Measurements from ENCODE around the gene HRH4.

The HRH4 gene

GRCh38 chr18:24462838-24463775 is 2.7 kb downstream of the HRH4 start:
- FAIRE-seq (no peak), DNase-seq (ENCODE audit: insufficient read length, low spot score) (no peak)

GRCh38 chr18:24465486-24465885 is 5.0 kb downstream of the HRH4 start:
- FAIRE-seq (no peak), DNase-seq (ENCODE audit: insufficient read length, low spot score) (no peak)

GRCh38 chr18:24466771-24467170 is 6.3 kb downstream of the HRH4 start:
- DNase-seq (ENCODE audit: insufficient read length, low spot score) (no peak), FAIRE-seq (no peak)

GRCh38 chr18:24470022-24470618 is 9.7 kb downstream of the HRH4 start:
- FAIRE-seq (no peak), DNase-seq (ENCODE audit: insufficient read length, low spot score) (no peak)

- no peak for FAIRE-seq
- no peak for DNase-seq (ENCODE audit: insufficient read length, low spot score)
These were observed 10.4 kb downstream of the HRH4 start for GRCh38 chr18:24470805-24471204.

GRCh38 chr18:24472591-24472990 is 12.2 kb downstream of the HRH4 start:
- DNase-seq (ENCODE audit: insufficient read length, low spot score) (no peak), FAIRE-seq (no peak)

GRCh38 chr18:24474406-24474805 is 14.0 kb downstream of the HRH4 start:
- DNase-seq (ENCODE audit: insufficient read length, low spot score) (no peak), FAIRE-seq (no peak)

GRCh38 chr18:24475926-24476589 is 15.6 kb downstream of the HRH4 start:
- FAIRE-seq (no peak), DNase-seq (ENCODE audit: insufficient read length, low spot score) (no peak)

- no peak for FAIRE-seq
These were observed 18.9 kb downstream of the HRH4 start for GRCh38 chr18:24479371-24479770.

GRCh38 chr18:24482821-24483220 is 22.4 kb downstream of the HRH4 start:
- no peak for DNase-seq (ENCODE audit: insufficient read length, low spot score)
- no peak for FAIRE-seq

More at GRCh38 chr18:24479371-24479770, 18.9 kb downstream of the HRH4 start:
- no peak for DNase-seq (ENCODE audit: insufficient read length, low spot score)

- DNase-seq (ENCODE audit: insufficient read length, low spot score) (no peak), FAIRE-seq (no peak)
These were observed 25.2 kb downstream of the HRH4 start for GRCh38 chr18:24485681-24486080.

GRCh38 chr18:24486684-24487083 is 26.2 kb downstream of the HRH4 start:
- DNase-seq (ENCODE audit: insufficient read length, low spot score) (no peak), FAIRE-seq (no peak)

GRCh38 chr18:24488824-24489493 is 28.5 kb downstream of the HRH4 start:
- DNase-seq (ENCODE audit: insufficient read length, low spot score) (peak; percentile 30), FAIRE-seq (no peak)

- DNase-seq (ENCODE audit: insufficient read length, low spot score) (no peak), FAIRE-seq (no peak)
These were observed 30.1 kb downstream of the HRH4 start for GRCh38 chr18:24490539-24490938.

GRCh38 chr18:24491927-24492834 is 31.7 kb downstream of the HRH4 start:
- no peak for DNase-seq (ENCODE audit: insufficient read length, low spot score)

GRCh38 chr18:24494586-24494985 is 34.1 kb downstream of the HRH4 start:
- no peak for FAIRE-seq
- no peak for DNase-seq (ENCODE audit: insufficient read length, low spot score)

More at GRCh38 chr18:24491927-24492834, 31.7 kb downstream of the HRH4 start:
- no peak for FAIRE-seq

- no peak for DNase-seq (ENCODE audit: insufficient read length, low spot score)
- no peak for FAIRE-seq
These were observed 36.8 kb downstream of the HRH4 start for GRCh38 chr18:24497031-24497754.

- FAIRE-seq (no peak), DNase-seq (ENCODE audit: insufficient read length, low spot score) (no peak)
These were observed 39.4 kb downstream of the HRH4 start for GRCh38 chr18:24499814-24500213.

- no peak for FAIRE-seq
- no peak for DNase-seq (ENCODE audit: insufficient read length, low spot score)
These were observed 39.8 kb downstream of the HRH4 start for GRCh38 chr18:24500217-24500616.

Data from HTR-8/SVneo (cell line).